HG03139 (cell line): ENCODE results near the gene SMG7.

Experiments
- ATAC-seq: cut with Tn5 transposase; IDR thresholded peaks from one replicate; pipeline ENCODE4 v1.9.1; 2021; ENCODE audit not compliant: unreplicated experiment

SMG7 gene

GRCh38 chr1:183559061-183559460, 86.8 kb downstream of the SMG7 start:
- no peak for ATAC-seq

GRCh38 chr1:183562701-183563100, 90.4 kb downstream of the SMG7 start:
- no peak for ATAC-seq

- ATAC-seq, result no peak
Observed at GRCh38 chr1:183565261-183565660, 93.0 kb downstream of the SMG7 start.

GRCh38 chr1:183566026-183566425, 93.7 kb downstream of the SMG7 start:
- no peak for ATAC-seq

GRCh38 chr1:183567584-183567983, 95.3 kb downstream of the SMG7 start:
- peak; percentile 75 for ATAC-seq

- ATAC-seq, result no peak
Observed at GRCh38 chr1:183568176-183569021, 96.1 kb downstream of the SMG7 start.

GRCh38 chr1:183569141-183569540, 96.8 kb downstream of the SMG7 start:
- ATAC-seq, result no peak

- no peak for ATAC-seq
Observed at GRCh38 chr1:183569801-183570200, 97.5 kb downstream of the SMG7 start.

- no peak for ATAC-seq
Observed at GRCh38 chr1:183570451-183570850, 98.2 kb downstream of the SMG7 start.

- ATAC-seq, result no peak
Observed at GRCh38 chr1:183571678-183572268, 99.5 kb downstream of the SMG7 start.

GRCh38 chr1:183572721-183573120, 100.4 kb downstream of the SMG7 start:
- ATAC-seq, result no peak

- no peak for ATAC-seq
Observed at GRCh38 chr1:183575606-183576005, 103.3 kb downstream of the SMG7 start.

- ATAC-seq, result no peak
Observed at GRCh38 chr1:183576537-183576936, 104.2 kb downstream of the SMG7 start.

- ATAC-seq, result no peak
Observed at GRCh38 chr1:183577897-183578465, 105.7 kb downstream of the SMG7 start.

- no peak for ATAC-seq
Observed at GRCh38 chr1:183578856-183579255, 106.6 kb downstream of the SMG7 start.

- no peak for ATAC-seq
Observed at GRCh38 chr1:183580281-183580682, 108.0 kb downstream of the SMG7 start.

- ATAC-seq, result no peak
Observed at GRCh38 chr1:183582021-183582713, 109.9 kb downstream of the SMG7 start.

- no peak for ATAC-seq
Observed at GRCh38 chr1:183583466-183583865, 111.2 kb downstream of the SMG7 start.

GRCh38 chr1:183584147-183584546, 111.8 kb downstream of the SMG7 start:
- no peak for ATAC-seq

- ATAC-seq, result no peak
Observed at GRCh38 chr1:183585038-183585437, 112.7 kb downstream of the SMG7 start.

GRCh38 chr1:183586455-183586854, 114.2 kb downstream of the SMG7 start:
- no peak for ATAC-seq

GRCh38 chr1:183586926-183587325, 114.6 kb downstream of the SMG7 start:
- ATAC-seq, result no peak
